HG03565 (cell line): ENCODE data around the gene FIGLA.

ENCODE experiments used
- ATAC-seq: cut with Tn5 transposase; IDR thresholded peaks from one replicate; pipeline ENCODE4 v1.9.1; 2021; ENCODE audit warnings: mild to moderate bottlenecking, moderate library complexity; ENCODE audit not compliant: unreplicated experiment

Gene FIGLA

DNA sequence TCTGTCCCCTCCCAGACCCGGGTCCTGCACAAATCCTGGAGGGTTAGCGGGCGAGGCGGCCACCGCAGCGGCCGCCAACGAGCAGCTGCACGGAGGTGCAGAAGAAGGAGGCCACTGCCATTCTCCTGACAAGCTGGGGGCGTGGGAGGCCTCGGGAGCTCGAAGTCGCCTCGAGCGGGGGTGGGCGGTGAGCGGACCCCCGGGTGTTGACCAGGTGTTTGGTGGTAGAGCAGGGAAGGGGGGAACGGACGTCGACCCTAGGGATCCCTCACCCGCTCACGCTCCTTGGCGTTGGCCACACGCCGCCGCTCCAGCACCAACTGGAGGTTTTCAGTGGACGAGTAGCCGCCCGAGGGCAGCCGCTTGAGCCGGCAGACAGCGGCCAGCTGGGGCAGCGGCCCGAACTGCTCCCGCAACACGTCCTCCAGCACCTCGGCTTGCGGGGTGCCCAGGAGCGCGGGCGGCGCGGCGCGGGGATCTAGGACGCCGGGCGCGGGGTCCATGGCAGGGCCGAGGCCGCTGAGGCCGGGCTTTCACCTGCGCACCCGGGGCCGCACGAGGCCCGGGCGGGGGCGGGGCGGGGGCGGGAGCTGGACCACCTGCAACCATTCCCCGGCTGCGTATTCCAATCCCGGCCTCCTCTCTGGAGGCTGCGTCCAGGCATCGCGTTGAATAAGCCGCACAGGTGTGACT lies at the start of gene FIGLA:
Gene FIGLA, minus strand, starts transcription at position 508 of the 693 bp plus-strand sequence. Its CDS starts 5 bp downstream, at position 503.
- ATAC-seq: no peak

DNA sequence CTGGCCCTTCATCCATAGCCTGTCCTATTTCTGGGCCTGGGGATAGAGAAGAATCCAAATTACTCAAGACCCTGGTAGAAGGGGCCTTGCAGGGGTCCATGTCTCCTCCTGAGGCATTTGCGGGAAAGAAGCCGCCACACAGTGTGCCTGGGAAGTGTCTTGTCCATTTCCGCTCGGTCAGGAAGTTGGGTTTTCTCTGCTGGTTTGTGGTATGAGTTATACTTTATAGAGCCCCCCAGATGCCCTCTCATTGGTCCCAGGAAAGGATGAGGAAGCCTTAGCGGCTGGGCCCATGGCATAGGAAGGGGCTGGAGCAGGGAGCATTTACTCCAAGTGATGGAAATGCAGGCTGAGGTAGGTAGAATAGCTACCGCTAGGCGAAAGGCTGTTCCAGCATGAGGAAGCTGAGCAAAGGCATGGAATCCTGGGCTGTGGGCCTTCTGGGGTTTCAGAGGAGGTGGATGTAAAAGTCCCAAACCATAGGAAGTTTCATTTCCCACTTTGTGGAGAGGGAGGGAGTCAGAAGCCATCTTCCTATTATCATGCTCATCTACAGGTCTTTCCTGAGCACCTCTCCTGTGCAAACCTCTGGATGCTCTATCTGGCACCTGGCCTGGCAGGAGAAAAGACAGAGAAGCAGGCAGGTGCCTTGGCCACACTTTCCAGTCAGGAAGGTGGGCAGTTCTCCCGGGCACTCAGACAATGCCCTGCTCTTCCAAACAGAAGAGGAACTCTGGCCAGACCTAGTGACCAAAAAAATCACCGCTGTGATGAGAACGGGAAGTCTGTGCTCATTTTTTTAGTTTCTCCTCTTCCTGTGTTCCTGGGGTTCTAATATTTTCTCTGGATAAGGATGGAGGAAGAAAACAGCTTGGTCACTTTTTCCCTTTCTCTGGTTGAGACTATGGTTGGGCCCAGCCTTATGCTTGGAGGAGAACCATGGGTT lies 47.8 kb upstream of the FIGLA start:
- ATAC-seq: no peak

- no peak for ATAC-seq
Observed at GRCh38 chr2:70835643-70836042, 45.2 kb upstream of the FIGLA start, which contains the start of gene CD207. Gene CD207 (minus strand): TSS chr2:70835816. CDS start chr2:70835776, 40 bp downstream.

DNA sequence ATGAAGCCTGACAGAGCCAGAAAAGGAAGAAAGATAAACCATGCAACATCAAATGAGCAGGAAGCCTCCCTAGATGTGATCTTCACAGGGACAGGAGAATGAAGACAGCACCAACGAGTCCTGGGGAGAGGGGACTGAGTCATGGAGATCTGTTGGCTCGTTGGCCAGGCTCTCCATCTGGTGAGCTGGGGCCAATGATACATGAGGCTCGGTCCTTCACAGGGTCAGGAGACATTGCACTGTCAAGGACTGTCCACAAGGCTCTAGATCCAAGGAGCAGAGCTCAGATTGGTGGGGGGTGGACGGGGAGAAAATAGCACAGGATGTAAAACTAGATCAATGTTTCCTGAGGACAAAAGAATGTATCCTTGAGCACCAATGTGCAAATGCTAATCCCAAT lies 44.4 kb upstream of the FIGLA start:
- ATAC-seq: no peak

DNA sequence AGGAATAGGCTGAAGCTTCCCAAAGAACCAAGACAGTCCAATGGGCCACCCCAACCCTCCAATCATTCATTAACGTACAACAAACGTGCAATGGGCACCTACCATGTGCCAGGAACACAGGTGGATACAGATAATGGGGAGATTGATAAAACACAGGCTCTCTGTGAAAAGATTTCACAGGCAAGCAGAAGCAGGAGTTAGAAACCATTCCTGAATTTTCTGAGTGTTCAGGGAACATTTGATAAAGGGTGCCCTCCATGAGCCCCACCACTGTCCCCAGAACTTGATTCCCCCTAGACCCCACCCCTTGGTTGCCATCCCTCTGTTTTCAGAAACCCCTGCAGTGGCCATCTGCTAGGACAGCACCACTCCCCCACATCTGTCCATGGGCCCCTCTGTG lies 43.7 kb upstream of the FIGLA start:
- no peak for ATAC-seq

- no peak for ATAC-seq
Observed at GRCh38 chr2:70833246-70833645, 42.8 kb upstream of the FIGLA start.

- no peak for ATAC-seq
Observed at GRCh38 chr2:70832386-70832785, 41.9 kb upstream of the FIGLA start.

DNA sequence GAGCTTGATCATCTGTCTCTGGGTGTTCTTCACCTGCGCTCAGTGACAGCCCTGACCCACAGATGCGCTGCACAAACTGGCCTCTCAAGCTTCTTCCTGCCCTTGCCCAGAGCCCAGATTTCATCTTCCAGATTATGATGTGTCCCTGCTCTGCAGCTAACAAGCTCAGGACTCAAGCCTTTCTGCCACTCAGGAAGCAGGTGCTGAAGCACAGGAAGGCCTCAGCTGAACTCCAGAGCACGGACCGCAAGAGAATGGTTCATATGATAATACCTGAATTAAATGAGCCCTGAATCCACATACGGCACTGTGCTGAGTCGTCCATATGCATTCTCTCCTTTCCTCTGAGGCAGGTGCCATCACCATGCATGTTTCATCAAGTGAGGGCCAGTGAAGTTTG lies 41.4 kb upstream of the FIGLA start:
- no peak for ATAC-seq

DNA sequence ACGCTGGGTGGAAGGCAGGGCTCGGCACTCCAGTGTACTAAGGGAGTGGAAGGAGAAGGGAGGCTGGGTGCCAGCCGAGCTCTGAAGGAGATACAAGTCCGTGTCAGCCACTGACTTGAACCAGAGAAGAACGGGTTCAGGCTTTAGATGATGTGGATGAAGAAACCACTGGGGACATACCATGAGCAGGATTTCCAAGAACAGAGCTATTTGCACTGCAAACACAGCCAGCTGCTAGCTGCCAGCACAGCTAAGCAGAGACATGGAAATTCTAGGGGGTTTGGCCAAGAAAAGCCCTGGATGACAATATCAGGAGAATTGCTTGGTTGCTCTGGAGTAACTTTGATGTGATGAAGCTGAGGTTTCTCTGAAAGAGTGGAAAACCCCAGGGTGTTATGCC lies 39.9 kb upstream of the FIGLA start:
- no peak for ATAC-seq

GRCh38 chr2:70829916-70830315 lies 39.5 kb upstream of the FIGLA start:
- ATAC-seq: no peak

GRCh38 chr2:70828914-70829824 lies 38.7 kb upstream of the FIGLA start:
- no peak for ATAC-seq

GRCh38 chr2:70828115-70828514 lies 37.7 kb upstream of the FIGLA start:
- ATAC-seq: no peak

- ATAC-seq: no peak
Observed at GRCh38 chr2:70827388-70827787, 36.9 kb upstream of the FIGLA start.

DNA sequence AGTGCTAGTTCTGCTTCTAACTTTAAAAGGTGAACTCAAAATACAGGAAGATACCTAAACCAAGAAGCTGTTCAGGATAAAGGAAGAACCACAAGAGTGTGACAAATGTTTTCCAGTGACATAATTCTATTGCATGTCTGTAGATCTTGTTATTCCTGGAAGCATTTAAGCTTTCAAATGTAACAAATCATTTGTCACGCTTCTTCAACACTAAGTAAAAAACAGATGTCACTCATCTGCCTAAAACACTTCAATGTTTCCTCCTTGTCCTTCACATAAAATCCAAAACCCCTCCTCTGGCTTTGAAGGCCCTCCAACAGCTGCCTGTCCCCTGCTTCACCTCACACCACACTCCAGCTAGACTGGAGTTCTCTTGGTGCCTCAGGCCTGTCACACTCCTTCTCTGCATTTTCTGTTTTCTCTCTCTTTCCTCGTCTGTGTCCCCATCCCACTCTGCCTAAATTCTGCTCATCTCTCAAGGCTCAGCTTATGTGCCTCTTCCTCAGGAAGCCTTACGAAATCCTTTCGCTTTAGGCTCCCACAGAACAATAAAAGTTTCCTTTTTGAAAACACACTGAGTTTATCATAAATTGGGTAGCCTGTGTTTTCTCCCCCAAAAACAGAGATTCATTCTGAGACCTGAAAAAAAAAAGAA lies 36.4 kb upstream of the FIGLA start:
- no peak for ATAC-seq

DNA sequence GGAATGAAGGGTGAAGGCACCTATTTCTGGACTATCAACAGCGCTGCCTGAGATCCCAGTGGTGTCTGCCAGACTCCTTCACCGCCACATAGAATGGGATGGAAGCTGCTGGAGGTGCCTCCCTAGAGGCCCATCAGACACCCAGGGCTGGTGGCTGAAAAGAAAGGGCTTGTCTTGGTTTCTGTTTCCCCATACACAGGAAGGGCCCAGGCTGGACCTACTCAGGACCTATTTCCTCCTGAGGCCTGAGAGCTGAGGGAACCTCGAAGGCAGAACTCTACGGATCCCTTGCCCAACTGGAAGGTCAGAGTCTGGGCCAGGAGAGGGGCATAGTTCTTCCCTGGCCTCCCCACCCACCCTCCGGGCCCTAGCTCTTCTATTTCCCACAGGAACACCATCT lies 32.8 kb upstream of the FIGLA start:
- no peak for ATAC-seq

- no peak for ATAC-seq
Observed at GRCh38 chr2:70822843-70823242, 32.4 kb upstream of the FIGLA start.

GRCh38 chr2:70820499-70820898 lies 30.1 kb upstream of the FIGLA start, which contains the start of gene CLEC4F:
Gene CLEC4F (minus strand): TSS chr2:70820599. CDS start chr2:70820523, 76 bp downstream.
- no peak for ATAC-seq

- no peak for ATAC-seq
Observed at GRCh38 chr2:70817284-70817954, 27.0 kb upstream of the FIGLA start.

- no peak for ATAC-seq
Observed at GRCh38 chr2:70816726-70817125, 26.3 kb upstream of the FIGLA start.
